ENCODE results near the gene C17orf50. TPM values are rescaled to one million over a fixed set of nuclear protein-coding genes. Genes with fewer than 3 reads are reported as not detected.

The C17orf50 gene
- polyA plus RNA-seq (2014; cell fraction: cytosol; rRNA removed): 0.22 TPM in 1 of 2 replicates, not detected in the other
- not detected in 2 replicates for polyA plus RNA-seq (2014; cell fraction: nucleus; rRNA removed)

DNA sequence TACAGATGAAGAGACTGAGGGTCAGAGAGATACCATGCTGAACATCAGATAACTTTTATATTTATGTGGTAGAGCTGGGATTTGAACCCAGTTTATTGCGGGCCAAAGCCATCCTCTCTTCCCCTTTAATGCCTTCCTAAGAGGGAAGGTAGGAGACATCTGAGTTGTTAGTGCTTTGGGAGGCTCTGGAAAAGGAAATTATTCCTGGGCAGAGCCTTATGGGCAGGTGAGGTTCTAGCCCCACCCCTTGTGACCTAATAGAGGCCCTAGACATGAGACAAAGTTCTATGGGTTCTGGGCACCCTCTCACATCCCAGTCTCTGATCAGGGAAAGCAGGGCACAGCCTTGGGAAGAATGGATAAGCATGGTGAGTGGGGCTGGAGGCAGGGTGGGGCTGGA lies at the start of gene C17orf50:
TSS of gene C17orf50 (plus strand) at position 301 of the 400 bp plus-strand sequence. CDS start at position 356, 55 bp downstream.
- DNase-seq (ENCODE audit: low spot score): no peak

DNA sequence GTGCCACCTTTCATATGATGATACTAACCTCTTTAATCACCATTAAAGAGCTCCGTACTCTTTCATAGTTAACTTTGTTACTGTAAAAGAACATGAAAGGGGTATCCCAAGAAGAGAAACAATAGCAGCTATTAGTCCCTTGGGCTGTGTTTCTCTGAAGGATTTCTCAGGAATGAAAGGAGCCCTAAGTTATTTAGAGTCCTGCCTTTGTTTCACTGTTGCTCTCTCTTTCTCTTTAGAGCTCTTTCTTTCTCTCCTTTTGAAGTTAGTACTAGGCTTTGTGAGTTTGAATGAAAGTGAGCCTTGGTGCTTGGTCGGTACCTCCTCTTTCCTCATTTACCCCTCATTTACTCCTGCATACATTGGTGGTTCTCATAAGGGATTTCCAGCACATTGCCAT lies 49.7 kb upstream of the C17orf50 start:
- no peak for DNase-seq (ENCODE audit: low spot score)

DNA sequence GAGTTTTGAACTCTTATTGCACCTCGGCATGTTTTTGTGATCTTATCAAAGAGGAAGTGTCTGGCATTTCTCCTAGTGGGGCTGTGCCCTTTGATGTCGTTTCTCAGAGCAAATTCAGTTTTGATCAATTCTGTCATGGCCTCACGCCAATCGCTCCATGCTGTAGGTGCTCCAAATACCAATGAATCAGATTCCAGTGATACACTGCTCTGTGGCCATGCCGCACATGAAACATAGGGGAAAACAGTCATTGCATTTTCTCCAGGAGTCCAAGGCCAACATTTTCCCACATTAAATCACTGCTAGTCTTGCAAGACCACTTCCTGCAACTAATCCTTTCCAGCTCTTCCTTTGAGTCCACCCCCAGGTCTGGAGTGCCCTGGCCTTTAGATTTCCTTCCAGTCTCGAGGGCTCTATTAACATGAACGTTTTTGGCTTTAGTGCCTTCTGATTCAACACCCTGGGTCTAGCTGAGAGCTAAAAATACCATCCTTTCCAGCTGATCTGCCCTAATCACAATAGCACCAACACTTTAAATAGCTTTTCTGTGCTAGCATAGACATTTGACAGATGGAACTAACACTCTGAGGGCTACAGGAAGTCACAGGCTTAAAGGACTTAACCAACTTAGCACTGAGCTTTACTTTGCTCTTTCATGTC lies 47.5 kb upstream of the C17orf50 start:
- peak; percentile 38 for DNase-seq (ENCODE audit: low spot score)

DNA sequence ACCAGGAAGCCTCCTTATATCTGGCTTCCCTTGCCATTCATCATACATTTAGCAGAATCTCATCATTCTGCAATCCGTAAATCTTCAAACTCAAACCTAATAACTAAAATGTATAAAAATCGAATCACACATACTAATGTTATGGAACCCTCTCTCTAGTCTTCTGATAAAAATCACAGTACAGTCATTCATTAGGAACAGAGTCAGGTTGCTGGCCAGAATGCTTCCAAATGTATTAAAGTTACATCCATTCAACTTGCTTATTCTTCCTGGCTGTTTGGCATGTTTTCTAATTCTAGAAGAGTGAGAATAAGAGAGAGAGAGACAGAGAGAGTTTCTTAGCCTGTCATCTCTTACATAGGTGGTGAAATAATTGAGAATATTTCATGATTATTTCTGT lies 45.7 kb upstream of the C17orf50 start:
- DNase-seq (ENCODE audit: low spot score): no peak

DNA sequence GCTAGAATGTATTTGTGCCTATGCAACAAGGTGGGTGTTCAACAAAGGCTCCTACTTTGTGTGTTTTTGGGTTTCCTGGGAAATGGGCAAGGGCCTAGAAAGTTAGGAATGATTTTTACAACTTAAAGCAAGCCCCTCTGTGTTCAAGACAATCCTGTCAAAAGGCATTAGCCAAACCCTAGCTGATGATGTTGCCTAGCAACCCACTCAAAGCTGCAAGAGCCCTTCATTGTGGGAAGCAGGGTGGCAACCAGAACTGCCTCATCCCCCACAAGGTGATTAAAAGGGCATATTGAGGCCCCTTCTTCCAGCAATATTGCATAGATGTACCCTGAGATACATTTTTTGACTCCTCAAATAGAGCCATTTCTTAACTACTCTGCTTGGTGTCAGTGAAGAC lies 45.3 kb upstream of the C17orf50 start:
- DNase-seq (ENCODE audit: low spot score): no peak

DNA sequence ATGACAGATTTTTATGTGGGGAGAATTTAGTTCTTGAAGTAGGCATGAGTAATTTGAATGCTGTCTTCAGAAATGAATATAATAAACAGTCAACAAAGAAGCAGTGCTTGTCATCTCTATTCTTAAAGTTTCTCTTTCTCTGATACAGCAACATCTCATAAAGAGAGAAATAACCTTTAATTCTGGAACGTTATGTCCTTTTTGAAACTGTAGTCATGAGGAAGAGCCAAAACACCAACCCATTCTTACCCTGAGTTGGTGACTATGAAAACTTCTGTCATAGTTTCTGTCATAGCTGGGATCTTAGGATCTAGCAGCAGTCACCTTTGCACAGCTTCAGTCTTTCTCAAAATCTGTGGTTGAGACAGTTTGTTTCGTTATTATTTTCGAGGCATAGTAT lies 44.5 kb upstream of the C17orf50 start:
- no peak for DNase-seq (ENCODE audit: low spot score)

DNA sequence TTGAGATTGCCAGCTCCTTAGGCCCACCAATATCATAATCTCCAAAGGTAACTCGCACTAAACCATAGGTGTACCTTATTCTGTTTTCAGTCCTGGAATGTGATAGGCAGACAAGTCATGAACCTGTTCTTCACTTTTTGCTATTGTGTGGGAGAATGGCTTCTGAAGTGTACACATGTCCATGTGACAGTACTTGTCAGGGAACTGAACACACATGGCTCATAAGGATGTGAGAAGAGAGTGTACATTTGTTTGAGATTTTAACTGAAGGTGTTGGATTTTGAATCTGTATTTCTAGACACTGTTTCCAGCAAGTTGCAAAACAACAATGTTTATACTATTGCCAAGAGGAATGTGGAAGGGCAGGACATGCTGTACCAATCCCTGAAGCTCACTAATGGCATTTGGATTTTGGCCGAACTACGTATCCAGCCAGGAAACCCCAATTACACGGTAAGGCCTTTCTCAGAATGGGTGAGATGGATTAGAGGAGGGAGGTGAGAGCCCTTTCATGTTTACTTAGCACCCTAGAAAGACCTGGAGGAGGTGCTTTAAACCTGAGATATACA lies 43.7 kb upstream of the C17orf50 start:
- DNase-seq (ENCODE audit: low spot score): no peak

DNA sequence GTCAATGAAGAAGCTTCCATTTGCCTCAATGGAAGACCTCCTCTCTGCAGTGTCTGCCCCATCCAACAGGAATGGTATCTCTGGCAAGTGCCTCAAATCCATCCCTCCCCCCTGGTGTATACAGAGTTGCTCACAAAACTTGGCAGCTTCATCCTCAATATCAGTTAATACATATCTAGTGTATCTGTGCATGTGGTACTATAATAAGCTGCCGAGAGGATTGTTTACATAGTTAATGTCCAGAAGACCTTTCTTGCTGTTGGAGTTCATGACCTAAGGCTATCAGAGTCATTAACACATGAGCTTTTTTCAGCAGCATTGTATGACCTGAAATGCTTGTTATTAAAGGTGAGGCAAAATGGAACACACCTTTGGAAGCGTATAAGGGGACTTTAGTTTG lies 43.2 kb upstream of the C17orf50 start:
- no peak for DNase-seq (ENCODE audit: low spot score)

DNA sequence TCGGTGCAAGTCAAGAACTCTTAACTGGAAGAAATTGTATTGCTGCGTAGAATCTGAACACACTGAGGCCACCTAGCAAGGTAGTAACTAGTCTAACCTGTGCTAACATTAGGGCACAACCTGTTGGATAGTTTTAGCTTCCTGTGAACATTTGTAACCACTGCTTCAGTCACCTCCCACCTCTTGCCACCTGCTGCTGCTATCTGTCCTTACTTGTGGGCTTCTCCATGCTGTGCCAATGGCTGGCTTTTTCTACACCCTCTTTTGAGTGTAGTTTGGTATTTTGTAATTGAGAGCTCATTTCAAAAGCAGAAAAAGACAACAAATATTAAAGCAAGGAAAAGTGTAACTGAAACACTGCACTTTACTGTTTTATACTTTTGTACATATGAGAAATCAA lies 37.0 kb upstream of the C17orf50 start:
- DNase-seq (ENCODE audit: low spot score): no peak

DNA sequence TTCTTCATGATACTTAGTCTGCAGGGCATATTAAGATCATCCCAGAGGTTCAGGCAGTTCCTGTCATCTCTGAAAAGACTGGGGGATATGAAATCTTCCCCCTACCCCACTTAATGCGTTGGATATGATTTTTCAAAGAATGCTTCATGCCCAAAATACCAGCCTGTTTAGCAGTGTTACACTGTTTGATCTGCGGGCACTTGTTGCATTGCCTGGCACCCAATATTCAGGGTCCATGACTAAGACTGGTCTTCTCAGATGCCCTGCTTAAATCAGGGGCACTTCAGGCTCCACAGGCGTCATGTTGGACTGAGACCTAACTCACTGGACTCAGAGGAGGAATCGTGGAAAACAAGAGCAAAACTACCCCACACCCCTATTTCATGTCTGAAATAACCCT lies 35.6 kb upstream of the C17orf50 start:
- no peak for DNase-seq (ENCODE audit: low spot score)

DNA sequence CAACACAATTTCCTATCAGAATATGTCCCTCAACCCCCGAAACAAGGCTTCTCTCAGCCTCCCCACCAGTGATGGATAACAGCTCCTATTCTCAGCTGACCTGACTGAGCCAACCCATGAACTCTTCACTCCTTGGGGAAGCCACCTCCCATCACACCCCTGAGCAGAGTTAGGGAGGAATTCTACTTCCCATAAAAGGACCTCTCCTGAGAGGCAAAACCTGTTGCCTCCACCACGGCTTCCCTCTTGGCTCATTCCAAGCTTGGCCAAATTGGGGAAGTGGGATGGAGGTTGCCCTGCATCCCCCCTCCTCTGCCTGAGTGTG lies 34.9 kb upstream of the C17orf50 start:
- DNase-seq (ENCODE audit: low spot score): no peak

DNA sequence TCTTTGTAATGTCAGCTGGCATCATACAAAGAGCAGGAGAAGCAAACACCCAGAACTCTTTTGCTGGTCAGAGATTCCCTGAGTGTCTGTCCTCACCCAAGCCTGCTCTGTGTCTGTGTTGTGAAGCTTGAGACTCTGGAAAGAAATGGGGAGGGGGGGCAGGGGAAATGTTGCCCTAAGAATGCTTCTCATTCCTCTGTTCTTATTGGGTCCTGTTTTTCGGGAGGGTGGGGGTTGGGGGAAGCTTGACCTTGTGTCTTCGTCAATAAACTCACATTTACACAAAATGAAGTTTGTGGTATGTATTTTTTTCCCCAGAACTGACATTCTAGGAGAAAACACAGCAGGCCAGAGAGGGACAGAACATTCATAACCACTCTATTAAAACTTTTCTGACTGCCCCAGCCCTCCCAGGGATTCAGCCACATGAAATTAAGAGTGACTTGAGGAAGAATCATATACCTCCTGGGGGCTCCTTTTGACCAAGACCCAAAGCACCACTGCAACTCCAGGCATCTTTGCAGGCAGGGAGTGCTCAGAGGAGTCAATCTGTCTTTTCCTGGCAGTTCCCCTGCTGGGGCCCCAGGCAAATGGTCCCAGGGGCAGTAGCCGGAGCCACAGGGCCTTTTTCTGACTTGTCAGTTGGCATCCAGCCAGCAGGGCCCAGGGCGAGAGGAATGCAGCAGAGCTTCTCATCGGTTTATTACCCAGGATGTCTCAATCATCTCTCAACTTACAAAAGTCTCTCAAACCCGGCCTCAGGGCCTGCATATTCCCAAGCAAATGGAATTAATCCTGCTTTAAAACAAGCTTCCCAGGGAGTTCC lies 34.3 kb upstream of the C17orf50 start:
- DNase-seq (ENCODE audit: low spot score): no peak

DNA sequence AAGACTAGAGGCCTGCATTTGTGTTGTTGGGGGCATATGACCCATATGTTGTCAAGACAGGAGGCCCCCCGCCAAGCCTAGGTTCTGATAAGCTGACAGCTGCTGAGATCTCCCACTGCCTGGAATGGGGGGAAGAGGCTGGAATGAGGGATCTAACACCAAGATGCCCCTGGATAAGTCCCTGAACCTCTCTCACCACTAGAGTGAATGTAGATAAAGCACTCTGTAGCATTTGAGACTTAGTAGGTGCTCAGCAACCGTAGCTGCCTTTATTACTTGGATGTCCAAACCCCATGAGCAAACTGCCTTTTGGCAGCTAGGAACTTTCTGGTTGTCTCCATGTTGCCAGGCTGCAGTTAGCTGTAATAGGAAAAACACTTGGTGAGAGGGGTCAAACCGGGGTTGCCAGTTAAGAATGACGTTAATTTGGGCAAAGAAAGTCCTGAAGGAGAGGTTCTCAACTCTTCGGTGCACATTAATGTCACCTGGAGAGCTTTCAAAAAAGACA lies 33.7 kb upstream of the C17orf50 start:
- DNase-seq (ENCODE audit: low spot score): no peak

DNA sequence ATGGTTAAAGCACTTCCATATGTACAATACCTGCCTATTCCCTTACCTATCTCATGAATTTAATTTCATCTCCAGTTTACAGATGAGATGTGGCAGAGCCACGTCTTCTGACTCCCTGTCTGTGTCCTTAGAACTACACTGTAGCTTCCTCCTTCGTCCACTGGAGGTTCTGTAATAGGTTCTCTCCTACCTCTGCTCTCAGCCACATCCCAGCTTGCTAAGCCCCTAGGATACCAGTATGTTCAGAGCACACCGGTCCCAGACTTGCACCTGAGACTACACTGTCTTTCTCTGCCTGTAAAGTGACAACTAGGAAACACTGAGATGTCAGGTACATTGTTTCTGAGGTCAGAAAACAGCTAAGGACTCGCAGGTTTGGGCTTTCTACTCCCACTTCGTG lies 33.1 kb upstream of the C17orf50 start:
- DNase-seq (ENCODE audit: low spot score): no peak

DNA sequence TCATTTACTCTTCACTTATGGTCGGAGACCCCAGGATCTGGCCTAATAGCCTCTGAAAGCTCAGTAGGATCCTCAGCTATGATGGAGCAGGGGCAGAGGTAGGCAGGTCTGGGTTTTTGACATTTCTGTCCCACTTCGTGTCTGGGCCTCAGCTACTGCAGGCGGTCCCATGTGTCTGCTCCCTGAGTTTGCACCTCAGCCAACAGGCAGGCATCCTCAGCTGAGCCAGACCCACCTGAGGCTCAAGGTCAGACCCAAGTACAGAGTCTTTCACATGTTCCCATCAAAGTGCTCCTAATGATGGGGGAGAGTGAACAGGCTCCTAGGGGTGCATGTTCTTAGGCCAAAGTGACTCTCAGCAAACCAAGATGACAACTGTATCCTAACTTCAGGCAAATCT lies 32.1 kb upstream of the C17orf50 start:
- DNase-seq (ENCODE audit: low spot score): no peak

DNA sequence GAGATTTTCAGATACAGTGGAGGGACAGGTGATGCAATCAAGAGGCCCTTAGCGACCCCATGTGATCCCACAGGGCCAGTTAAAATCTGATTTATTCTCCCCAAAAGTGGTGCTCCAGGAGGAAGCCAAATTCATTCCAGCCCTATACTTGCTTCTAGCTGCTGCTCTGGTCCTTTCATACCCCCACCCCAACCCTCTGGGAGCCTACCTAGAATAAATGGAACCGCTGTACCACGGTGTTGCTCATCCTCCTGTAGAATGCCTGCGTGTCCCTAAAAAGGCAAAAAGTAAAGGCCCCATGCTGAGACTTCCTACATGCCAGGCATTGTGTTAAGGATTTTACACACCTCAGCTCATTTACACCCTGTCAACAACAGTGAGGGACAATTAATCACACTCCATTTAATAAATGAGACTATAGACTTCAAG lies 31.3 kb upstream of the C17orf50 start:
- no peak for DNase-seq (ENCODE audit: low spot score)

DNA sequence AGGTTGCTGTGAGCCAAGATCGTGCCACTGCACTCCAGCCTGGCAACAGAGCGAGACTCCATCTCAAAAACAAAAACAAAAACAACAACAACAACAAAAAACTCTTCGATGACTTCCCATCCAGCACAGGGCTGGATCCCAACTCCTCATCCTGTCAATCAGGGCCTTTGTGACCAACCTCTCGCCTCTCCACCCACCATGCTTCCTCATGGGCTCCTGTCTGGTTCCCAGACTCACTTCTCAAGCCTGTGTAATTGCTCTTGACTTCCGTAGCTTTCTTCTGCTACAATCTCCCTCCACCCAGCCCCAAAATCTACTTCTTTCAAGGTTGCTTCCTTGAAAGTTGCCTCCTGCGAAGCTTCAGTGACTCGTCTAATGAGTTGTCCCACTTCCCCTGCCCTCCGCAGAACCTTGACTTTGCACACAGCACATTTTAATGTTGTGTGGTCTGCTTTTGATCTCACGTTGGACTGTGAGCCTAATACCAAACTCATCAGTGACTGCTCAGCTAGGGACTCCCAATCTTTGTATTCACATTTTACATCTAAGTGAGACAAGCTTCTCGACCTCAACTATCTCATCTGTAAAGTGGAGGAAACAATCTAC lies 30.2 kb upstream of the C17orf50 start:
- DNase-seq (ENCODE audit: low spot score): no peak

DNA sequence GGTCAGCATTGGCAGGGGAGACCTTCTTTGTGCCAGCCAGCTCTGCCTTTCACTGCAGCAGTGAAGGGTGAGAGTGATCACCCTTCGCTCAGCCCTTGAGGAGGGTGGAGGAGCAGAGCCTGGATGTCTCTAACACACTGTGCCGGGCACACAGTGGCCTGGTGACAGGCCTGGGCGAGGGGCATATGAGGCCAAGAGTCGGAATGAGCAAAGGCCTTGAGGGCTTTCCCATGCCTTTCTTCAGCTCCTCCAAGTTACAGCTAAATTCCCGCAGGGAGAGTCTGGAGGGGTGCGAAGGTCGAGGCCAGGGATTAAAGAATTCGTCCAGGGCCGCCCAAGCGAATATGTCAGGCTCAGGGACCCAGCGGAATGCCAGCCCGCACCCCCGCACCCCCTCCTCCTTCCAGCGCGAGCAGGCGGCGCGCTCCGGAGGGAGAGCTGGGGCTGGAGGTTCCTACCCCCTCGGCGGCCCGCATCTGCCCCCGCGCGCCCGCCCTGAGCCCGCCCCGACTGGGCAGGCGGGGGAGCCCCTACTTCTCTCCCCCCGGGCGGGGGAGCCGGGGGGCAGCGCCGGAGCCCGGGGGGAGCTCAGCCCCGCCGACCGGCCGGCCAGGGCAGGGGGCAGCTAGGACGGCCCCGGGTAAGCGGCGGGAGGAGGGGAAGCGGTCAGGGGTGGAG lies 29.3 kb upstream of the C17orf50 start, which contains the start of gene RASL10B:
TSS of gene RASL10B (plus strand) at position 401 of the 678 bp plus-strand sequence. CDS start 3,546 bp downstream, outside the sequence.
- peak; percentile 54 for DNase-seq (ENCODE audit: low spot score)

DNA sequence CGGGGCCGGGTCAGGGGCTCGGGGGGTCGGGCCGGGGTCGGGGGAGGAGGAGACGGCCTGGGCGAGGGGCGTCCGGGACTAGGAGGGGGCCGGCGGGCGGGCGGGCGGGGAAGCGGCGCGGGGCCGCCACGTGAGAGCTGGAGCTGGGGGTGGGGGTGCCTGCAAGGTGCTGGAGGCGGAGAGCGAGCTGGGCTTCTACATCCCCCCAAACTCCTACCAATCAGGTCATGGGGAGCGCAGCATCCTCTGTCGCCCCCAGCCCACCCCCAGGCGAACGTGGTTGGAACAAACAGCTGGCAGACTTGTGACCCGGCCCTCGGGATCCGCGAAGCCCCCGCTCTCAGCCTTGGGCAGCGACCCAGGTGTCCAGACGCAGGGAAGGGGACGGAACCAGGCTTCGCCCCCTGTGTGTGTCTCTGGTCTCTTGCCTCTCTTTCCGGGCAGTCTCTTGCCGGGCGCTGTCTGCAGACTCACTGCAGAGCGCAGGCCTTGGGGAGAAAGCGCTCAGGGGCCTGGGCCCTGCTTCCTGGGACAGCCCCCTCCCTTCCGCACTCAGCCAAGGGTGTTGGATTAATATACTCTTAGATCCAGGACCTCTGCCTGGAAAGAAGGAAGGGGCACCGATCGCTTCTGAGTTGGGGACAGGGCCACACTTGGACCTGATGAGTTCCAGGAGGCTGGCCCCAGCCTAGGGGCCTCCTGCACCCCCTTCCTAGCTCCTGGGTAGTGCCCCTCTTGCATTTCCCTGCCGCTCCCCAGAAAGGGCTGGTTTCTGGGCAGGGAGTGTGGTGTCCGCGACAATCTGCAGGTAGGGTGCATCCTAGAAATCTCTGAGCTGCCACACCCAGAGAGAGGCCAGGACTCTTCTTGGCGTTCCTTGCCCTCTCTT lies 28.5 kb upstream of the C17orf50 start:
- no peak for DNase-seq (ENCODE audit: low spot score)

DNA sequence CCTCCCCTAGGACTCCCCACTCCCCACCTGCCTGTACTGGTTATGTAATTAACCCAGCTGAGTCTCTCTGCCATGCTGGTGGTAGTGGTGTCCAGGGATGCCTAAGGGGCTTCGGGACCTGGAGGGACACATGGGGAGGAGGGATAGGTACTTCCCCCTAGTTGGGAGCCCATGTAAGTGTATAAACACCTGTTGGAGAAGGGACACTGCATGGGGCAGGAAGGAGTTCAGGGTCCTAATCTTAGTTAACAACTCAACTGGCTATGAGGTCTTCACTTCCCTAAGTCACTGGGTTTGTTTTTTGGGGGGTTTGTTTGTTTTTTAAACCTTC lies 27.9 kb upstream of the C17orf50 start:
- no peak for DNase-seq (ENCODE audit: low spot score)

DNA sequence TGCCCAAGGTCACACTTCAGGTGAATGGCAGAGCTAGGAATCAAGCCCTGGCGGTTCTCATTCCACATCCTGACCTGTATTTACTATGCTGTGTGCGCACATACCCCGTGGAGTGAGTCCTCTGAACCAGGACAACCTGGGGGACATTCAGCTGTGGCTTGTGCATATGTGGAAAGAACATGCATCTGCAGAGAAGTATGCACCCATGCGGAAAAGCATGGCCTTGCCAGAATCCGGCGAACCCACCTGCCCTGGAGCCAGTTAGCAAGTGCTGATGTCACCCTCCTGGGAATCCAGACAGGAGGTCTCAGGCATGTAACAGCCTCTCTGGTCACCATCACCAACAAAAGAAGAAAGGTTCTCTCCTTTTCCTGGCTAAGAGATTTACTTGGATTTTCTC lies 27.3 kb upstream of the C17orf50 start:
- DNase-seq (ENCODE audit: low spot score): no peak

Measured in SK-N-DZ (cell line).